ENCODE data around the gene APOC4.

Gene APOC4

GRCh38 chr19:44993926-44994537 is 52.0 kb downstream of the APOC4 start:
- DNase-seq (ENCODE audit: low read depth): no peak

Data from stromal cell of bone marrow (primary cell).